Kidney glomerular epithelial cell (primary cell): ENCODE data around the gene RARS1.
"Not testable (repeated sequence)": the region's sequence is repeated elsewhere in the genome, so short reads cannot be mapped to it uniquely, and the experiment has no call there.

Source experiments
- DNase-seq: peaks from one replicate; lab custom pipeline; 2025; lab: John Stamatoyannopoulos, UW

The RARS1 gene

GRCh38 chr5:168481330-168481788, 4.9 kb upstream of the RARS1 start:
- no peak for DNase-seq

DNA sequence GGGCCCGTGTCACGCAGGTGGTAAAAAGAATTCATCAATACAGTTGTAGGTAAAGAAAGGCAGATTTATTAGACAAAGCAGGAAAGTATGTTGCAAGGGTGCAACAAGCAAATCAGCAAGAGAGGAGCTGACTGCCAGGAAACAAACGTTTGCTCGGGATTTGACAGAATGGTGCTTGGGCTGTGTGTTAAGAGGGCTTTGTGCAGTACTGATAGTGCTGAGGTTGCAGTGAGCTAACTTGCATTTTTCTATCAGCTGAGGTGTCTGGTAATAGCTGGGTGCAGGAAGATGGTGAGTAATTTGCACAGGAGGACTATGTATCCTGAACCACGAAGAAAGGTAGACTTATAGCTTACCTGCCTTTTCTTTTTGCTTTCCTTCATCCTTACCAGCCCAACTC, 3.9 kb upstream of the RARS1 start:
- DNase-seq = no peak

- no peak for DNase-seq
These were observed 2.8 kb downstream of the RARS1 start for GRCh38 chr5:168489059-168489458.

GRCh38 chr5:168494057-168494555, 7.8 kb downstream of the RARS1 start:
- no peak for DNase-seq

DNA sequence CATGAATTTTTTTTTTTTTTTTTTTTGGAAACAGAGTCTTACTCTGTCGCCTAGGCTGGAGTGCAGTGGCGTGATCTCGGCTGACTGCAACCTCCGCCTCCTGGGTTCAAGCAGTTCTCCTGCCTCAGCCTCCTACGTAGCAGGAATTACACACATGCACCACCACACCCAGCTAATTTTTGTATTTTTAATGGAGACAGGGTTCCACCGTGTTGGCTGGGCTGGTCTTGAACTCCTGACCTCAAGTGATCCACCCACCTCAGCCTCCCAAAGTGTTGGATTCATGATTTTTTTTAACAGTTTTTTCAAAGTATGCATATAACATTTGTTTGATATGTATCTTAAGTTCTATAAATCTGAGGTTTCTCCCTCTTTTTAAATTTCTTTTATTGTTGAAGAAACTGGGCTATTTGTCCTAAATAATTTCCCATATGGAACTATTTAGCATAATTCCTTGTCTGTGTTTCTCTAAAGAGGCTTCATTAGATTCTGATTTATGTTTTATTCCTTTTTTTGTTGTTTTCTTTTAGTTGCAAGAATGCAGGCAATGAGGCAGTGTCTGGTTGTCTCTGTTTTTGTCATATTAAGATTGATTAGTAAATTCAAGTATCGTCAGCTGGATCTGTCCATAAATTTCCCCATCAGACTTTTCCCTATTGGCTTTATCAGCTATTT, 16.4 kb downstream of the RARS1 start:
- no peak for DNase-seq

- DNase-seq = no peak
These were observed 27.7 kb downstream of the RARS1 start for GRCh38 chr5:168513861-168514428.

- DNase-seq = no peak
These were observed 39.6 kb downstream of the RARS1 start for GRCh38 chr5:168525856-168526255.

DNA sequence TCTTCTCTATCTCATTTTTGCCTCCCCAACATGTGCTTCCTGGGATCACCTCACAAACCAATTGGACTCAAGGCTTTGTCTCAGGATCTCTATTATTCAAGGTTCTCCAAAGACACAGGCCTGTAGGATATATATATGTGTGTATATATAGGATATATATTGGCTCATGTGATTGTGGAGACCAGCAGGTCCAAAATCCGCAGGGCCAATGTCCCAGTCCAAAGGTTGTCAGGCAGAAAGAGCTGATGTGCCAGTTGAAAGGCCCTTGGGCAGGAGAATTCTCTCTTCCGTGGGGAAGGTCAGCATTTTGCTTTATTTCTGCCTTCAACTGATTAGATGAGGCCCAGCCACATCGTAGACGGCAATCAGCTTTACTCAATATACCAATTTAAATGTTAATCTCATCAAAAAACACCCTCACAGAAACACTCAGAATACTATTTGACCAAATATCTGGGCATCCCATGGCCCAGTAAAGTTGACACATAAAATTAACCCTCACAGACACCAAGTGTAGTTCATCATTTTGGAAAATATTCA, 41.6 kb downstream of the RARS1 start:
- DNase-seq = no peak

GRCh38 chr5:168528521-168529373, 42.5 kb downstream of the RARS1 start, which contains the start of gene FBLL1:
TSS of gene FBLL1 (plus strand) at chr5:168529305. CDS start at chr5:168529505, 200 bp downstream.
- DNase-seq = no peak

DNA sequence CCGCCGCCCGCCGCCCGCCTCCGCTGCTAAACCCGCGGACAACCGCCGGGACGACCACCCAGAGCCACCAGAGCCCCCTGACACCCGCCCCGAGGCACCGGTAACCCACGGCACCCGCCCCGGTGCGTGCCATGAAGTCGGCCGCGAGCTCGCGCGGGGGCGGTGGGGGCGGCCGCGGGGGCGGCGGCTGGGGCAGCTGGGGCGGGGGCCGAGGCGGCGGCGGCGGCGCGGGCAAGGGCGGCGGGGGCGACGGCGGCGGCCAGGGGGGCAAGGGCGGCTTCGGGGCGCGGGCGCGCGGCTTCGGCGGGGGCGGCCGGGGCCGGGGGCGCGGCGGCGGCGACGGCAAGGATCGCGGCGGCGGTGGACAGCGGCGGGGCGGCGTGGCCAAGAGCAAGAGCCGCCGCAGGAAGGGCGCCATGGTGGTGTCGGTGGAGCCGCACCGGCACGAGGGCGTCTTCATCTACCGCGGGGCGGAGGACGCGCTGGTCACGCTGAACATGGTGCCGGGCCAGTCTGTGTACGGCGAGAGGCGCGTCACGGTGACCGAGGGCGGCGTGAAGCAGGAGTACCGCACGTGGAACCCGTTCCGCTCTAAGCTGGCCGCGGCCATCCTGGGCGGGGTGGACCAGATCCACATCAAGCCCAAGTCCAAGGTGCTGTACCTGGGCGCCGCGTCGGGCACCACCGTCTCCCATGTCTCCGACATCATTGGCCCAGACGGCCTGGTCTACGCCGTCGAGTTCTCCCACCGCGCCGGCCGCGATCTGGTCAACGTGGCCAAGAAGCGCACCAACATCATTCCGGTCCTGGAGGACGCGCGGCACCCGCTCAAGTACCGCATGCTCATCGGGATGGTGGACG, 43.3 kb downstream of the RARS1 start:
- DNase-seq = no peak

DNA sequence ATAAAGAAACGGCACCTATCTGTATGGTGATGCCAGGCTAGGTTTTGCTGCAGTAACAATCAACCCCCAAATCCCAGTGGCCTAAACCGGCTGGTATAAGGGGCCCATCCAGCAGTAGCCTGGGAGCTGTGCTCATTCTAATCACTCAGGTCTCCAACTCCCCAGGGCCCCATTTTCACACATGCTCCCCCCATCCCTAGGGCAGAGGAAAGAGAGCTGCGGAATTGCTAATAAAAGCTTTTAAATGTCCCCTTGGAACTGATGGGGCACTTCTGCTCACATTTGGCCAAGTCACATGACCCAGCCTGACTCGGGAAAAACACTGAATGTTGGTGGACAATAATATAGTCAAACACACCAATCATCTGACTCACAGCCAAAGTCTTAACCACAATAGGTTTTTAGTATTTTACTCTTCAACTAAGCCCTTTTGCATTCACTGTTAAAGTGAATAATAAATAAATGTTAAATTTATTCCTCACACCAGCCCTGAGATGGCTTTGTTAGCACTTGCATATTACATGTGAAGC, 44.4 kb downstream of the RARS1 start:
- no peak for DNase-seq

DNA sequence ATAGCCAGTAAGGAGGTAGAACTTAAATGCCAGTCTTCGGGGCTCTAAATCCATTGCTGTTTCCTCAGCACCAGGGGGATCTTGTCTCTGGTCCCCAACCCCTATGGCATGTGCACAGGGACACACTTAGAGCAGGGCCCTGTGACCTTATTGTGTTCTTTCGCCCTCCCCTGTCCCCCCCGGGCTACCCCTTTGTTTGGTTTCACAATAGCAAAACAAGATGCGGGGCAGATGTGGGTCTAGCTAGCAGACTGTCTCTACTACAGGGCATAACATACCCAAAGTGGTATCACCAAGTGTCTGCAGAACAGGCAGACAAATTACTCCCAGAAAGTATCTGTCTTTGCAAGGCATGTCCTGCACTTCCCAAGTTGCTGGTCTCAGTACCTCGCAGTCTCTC, 44.9 kb downstream of the RARS1 start:
- no peak for DNase-seq

DNA sequence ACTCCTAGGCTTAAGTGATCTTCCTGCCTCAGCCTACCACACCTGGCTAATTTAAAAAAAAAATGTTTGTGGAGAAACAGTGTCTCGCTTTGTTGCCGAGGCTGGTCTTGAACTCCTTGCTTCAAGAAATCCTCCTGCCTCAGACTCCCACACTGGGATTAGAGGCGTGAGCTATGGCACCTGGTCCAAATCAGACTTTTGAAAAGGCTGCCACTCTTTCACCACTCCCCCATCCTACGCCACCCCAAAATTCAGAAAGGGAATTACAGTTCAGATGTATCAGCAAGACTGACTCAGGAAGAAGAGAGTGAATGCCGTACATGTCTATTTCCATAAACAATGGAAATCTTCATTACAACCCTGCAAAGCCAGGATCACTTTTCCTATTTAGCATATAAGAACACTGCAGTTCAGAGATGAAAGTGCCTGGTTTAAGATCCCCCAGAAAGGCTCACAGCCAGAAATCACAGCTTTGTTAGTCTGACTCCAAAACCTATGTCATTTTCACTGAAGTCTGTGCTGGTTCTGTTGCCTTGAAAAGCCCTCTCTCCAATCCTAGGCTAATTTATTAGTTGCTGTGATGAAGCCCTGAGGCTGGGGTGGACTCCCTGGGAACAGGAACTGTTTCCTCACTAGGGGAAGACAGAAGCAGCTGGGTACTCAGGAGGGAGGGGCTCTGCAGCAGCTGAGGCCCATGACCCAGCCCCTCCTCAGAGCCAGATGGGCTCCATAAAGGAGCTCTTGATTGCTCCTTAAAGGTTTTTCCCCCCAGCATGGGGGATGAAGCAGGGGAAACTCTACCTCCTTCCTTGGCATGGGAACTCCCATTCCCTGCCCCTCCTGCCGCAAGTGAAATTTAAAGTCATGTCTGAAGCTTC, 46.0 kb downstream of the RARS1 start:
- DNase-seq = no peak

- DNase-seq = not testable (repeated sequence)
These were observed 48.1 kb downstream of the RARS1 start for GRCh38 chr5:168534351-168534750.

- DNase-seq = no peak
These were observed 50.9 kb downstream of the RARS1 start for GRCh38 chr5:168537176-168537575.

- no peak for DNase-seq
These were observed 63.3 kb downstream of the RARS1 start for GRCh38 chr5:168549554-168549953.

DNA sequence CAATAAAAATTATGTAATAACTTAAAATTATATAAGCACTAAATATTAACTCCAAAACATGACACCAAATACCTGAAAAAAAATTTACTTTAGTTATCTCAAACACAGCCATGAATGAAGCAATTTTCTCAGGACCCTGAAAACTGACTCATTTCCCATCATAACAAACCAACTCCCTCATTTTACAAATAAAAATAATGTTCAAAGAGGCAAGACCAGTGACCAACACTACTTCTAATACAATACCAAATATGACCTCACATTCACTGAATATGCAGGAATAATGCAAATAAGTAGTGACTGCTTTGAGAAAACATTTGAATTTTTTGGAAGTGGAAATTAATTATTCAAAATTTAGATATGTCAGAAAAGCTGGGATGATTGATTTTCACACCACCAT, 64.4 kb downstream of the RARS1 start:
- no peak for DNase-seq

DNA sequence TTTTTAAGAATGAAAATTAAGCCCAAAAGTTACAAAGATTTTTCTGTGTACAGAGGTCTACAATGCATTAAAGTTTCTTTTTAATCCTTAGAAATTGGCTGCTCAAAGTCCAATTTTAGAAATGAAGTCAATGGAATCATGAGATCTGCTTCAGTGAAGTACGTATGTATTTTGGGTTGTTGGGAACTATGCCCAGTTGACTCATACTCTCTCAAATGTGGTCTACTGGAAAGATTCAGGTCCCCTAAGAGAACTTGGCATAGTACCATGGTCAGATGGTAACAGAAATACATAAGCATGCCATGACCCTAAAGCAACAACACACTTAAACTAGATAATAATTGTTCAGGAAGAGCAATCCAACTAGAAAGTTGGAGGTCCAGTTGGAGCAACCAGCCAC, 65.9 kb downstream of the RARS1 start:
- DNase-seq = no peak

DNA sequence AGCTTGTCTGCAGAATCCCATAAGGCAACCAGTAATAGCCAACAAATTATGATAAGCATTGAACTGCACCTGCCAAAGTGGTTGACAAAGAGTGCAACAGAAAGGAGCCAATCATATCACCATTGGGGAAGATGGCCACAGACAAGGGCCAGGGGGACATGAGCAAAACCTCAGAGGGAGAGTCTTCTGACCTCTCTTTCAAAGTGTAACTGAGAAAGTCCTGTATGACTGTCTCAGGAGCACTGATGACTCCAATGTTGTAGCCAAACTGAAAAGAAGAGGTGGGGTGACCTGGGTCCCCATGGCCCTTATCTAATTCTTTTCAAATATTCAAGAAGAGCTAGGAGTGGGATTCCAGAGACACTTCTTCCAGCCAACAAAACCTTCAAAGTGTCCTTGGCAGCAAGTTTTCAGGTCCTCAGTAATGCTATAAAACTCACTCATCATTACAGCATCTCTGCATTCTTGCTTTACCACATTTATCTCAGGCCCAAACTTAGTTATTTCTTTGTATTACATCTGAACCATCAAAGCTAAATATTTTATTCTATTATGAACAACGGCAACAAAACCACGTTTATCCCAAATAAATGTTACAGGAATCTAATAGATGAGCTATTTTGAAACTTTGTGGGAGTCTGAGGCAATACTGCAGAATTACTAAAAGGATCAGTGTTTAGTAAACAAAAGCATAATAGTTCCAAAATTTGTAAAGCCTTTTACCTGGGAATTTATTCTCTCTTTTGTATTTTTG, 67.3 kb downstream of the RARS1 start:
- no peak for DNase-seq
